A204.1 (cell line): ENCODE measurements around the gene WHRN.

Source experiments
- FAIRE-seq: peaks from 2 replicates; lab custom pipeline; 2012; peaks lifted over from hg19 to GRCh38; lab: Jason Lieb, UNC

WHRN gene

GRCh38 chr9:114361542-114361941 is 143.7 kb downstream of the WHRN start:
- no peak for FAIRE-seq

DNA sequence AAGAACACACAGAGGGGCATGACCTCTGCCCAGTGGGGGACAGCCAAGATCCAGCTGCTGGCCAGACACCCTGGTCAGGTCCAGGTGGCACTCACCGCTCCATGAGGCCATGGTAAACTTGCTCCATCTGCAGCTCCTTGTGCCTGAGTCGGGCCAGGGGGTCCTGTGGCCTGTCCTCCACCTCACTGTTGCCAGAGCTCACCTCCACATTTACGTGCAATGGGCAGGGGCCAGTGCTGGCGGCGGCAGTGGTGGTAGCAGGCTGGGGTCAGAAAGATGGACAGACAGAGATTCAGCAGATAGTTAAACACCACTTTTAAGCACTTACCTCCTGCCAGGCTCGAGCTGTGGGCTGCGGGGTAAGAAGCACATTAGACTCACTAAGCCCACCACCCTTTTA is 145.5 kb downstream of the WHRN start:
- FAIRE-seq, result no peak

DNA sequence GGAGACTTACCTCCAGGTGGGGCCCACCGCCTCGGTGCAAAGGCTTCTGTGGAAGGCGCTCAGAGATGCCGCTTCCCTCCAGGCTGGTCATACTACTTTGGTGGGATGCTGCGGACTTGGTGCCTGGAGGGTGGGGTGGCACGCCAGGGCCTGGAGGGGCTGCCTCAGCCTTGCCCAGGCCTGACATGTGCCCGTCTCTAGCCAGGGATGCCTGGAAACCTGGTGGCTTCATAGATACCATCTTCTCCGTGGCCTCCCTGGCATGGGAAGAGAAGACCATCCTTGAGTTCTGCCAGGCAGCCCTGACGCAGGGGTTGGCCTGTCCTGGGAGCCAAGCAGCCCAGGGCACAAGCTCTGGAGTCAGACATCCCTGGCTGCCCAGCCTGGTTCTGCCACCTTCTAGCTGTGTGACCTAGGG is 147.4 kb downstream of the WHRN start:
- FAIRE-seq, result no peak

GRCh38 chr9:114357360-114357759 is 147.9 kb downstream of the WHRN start:
- no peak for FAIRE-seq

- no peak for FAIRE-seq
These were observed 148.5 kb downstream of the WHRN start for GRCh38 chr9:114356792-114357191.

GRCh38 chr9:114355821-114356220 is 149.5 kb downstream of the WHRN start:
- FAIRE-seq, result no peak
